ELR (cell line): ENCODE data around the gene NT5DC4.

ENCODE experiments used
- DNase-seq: peaks from one replicate; pipeline ENCODE4 v3.0.0-alpha.2; 2015; ENCODE audit warnings: low read depth

NT5DC4 gene

DNA sequence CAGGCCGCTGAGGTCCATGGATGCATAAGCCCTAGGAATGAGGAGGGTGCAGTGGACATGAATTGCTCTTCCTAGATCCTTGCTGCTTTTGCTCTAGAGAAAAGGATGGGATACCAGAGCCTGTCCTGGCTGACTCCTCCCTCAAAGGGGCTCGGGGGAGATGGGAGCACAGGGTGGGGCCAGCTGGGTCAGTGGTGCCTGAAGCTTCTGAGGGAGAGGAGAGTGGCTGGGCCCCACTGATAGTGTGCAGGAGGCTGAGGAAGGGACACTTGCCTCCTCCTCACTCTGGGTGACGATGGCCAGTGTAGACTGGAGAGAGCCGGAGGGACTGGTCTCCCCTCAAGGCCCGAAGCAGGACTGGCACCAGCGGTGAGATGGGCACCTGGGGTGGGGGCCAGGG is at the start of gene NT5DC4:
Gene NT5DC4 (plus strand): TSS at position 236 of the 400 bp plus-strand sequence. CDS start 60 bp downstream, at position 296.
- no peak for DNase-seq

DNA sequence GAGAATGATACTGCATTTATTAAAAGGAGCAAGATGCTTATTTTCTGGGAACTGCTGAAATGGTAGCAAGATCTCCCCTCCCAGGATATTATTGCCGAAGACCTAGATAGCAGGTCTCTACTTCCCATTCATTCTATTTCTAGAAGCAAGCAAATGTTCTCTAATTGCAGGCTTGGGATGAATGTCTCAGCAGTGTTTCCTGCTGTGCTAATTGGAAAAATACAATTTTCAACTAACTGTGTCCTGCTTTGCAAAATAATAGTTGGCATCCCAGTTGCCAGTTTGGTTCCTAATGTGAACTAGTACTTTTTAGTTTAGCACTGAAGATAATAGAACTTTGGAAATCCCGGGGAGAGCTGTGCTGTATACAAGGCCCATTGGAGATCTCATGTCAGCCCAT is 49.0 kb upstream of the NT5DC4 start:
- DNase-seq = no peak

DNA sequence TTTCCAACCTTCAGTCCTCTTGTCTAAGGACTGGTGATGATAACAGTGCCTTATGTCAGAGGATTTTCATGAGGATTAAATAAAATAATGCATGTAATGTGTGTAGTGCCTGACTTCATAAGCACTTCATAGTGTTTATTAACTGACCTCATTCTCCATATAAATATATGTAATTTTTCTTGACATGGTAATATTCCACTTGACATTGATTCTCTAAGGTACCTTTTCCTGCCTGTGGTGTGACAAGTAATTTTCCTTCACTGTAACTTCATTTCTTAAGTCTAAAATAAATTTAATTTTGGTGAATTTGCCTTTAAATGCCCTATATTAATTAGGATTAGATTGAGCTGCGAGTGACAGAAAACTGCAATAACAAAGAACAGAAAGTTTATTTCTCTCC is 47.8 kb upstream of the NT5DC4 start:
- no peak for DNase-seq

DNA sequence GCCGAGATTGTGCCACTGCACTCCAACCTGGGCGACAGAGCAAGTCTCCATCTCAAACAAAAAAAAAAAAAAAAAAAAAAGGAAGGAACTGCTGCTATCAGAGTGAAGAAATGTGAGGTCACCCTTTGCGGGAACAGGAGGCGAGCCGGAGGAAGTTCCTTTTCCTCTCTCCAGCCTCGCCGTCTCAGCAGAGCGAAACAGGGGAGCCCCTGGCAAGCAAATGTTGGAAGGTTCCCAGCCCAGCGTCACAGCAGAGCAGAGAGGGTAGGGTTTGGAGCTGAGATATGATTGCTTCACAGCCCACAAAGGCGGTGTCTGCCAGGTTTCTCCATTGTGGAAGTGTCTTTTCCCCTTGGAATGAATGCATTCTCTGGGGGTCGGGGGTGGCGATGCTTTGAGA is 46.6 kb upstream of the NT5DC4 start:
- DNase-seq = no peak

DNA sequence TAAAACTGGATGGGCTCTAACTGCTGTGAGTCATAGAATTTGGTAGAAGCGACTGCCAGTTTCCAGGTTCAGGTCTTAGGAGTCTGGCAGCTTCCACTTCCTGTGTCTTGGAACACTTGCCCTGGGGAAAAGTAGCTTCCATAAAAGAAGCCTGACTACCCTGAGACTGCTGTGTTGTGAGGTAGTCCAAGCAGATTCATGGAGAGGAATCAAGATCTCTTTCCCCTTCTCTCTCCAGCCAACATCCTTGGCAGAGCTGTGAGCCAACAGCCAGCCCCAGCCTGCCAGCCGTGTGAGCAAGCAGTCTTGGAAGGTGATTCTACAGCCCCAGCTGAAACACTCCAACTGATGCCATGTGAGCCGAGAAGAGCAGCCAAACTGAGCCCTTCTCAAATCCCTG is 41.3 kb upstream of the NT5DC4 start:
- DNase-seq = peak; percentile 31

DNA sequence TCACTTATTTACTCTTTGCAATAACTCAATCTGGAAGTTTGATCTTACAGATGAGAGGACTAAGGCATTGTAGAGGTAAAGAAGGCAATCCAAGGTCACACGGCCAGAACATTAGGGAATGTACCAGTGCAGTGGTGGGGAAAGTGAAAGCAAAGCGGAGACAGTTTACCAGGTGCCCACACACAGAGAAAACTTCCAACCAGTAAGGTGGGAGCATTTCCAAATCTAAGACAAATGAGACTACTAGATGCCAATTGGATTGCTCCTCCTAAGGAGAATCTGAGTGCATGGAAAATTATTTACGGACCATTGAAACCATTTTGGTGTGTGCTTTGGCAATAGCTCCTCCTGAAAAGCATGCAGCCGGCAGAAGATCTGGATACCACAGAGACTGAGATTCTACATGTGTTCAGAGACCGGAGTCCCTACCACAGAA is 40.1 kb upstream of the NT5DC4 start:
- DNase-seq = no peak

DNA sequence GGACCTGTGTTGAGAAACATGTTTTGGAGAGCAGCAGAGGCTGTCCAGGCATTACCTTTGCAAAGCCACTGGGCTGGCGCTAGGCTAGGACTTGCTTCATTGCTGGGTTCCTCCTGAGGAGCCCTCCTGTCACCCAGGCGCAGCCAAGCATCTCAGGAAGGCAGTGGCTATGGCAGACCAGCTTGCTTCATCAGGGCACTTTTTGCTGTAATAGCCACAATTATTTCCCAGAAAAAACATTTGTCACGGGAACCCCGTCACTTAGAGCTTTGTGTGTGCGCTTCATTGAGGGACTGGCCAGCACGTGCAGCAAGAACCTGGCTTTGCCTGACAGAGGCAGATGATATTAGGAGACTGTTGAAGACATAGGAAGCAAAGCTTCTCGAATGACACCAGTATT is 38.7 kb upstream of the NT5DC4 start:
- no peak for DNase-seq

DNA sequence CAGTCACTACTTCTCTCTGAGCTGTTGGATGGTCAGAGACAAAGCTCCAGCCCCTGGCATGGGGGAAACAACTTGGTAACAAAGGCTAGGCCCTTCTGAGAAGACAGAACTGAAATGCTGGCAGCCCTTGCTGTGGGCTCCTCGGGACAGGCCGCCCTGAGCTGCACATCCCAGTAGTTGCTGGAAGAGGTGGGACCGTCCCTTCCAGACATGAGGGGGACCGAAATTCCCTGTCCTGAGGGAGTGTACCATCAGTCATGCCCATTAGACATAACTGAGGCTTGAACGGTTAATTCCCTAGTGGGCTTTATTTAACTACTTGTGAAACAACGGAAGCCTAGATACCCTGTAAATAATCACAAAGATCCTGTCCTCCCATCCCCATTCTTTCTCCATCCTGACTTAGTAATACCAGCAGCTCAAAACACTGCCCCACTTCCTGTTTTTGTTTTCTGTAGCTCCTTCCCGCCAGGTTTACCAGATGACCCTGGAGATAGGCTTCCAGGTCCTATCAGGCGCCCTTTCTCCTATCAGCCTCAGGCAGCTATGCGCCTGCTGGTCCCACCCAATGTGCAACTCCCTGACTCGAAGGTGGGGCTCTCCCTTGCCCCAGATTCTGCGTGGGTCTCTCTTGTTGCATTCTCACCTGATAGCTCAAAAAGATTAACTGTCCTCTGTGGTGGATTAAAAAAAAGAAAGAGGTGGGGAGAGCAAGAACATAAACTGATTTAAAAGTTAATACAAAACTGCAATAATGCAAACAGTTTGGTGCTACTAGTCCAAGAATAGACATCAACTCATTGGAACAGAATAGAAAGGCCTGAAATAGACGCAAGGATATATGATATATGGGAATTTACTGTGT is 37.0 kb upstream of the NT5DC4 start:
- DNase-seq = no peak

DNA sequence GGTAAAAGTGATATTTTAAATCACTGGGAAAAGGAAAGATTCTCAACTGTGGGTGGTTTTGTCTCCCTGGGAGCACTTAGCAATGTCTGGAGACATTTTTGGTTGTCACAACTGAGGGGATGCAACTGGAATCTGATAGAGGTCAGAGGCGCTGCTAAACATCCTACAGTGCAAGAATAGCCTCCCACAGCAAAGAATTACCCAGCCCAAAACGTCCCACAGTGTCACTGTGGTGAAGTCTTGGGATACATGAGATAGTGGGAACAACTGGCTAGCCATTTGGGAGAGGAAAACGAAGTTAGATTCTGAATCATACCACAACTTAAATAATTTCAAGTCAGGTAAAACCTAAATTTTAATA is 36.4 kb upstream of the NT5DC4 start:
- DNase-seq = no peak

DNA sequence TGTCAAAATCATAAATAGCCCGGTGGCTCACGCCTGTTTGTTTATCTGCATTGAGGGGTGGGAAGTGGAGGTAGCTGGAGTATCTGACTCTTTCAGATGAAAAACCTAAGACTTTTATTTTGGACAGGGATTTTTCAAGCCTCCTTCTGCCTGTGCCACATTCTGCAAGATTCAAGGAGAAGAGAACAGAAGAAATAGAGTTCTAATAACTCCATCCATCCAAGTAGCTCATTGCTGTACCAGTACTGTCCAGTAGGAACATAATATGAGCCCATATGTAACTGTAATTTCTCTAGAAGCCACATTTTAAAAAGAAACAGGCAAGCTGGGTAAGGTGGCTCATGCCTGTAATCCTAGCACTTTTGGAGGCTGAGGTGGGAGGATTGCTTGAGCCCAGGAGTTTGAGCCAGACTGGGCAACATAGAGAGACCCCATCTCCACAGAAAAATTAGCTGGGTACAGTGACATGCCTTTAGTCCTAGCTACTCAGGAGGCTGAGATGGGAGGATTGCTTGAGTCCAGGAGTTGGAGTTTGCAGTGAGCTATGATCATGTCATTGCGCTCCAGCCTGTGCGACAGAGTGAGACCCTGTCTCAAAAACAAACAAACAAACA is 35.4 kb upstream of the NT5DC4 start:
- DNase-seq = peak; percentile 54

DNA sequence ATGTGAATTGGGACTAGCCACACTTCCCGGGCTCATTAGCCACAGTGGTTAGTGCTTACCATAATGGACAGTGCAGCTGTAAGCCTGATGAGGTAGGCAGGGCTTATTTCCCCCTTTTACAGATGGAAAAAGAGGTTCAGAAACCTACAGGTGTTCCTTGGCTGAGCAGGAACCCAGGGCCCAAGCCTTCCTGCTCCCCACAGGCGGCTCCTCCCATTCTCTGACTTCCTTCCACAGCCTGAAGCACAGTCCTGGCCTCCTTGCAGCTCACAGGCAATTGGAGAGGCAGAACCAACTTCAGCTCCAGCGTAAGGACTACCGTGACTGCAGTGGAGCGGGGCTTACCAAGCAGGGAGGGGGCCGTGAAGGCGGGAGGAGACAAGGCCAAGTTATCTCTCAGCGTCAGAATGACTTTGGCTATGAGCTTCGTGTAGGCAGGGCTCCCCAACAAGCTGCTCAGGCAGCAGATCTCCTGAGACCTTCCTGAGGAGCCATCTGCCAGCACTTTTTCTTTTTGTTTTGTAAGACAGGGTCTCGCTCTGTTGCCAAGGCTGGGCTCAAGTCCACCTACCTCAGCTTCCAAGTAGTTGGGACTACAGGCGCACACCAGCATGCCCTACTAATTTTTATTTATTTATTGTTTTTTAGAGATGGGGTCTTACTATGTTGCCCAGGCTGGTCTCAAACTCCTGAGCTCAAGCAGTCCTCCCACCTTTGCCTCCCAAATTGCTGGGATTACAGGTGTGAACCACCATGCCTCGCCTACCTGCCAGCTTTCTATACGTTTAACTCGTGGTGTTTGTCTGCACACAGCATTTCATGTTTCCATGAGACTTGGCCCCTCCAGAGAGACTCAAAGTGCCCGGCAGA is 34.2 kb upstream of the NT5DC4 start:
- DNase-seq = no peak

DNA sequence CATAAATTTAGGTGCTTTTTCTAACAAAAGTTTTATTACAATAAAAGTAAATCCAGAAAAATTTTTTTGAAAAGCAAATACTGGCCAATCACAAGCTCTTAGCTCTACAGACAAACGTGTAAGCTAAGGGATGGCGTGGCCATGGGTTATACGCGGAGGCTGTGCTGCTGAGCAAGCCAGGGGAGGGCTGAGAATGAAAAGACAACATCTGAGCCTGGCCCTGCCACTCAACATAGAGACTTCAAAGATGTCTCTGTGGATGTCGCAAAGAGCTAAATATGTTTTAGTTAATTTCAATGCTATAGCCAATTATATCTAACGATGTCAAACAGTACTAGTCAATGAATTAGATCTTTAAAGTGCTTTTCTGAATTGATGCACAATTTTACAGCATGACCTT is 33.3 kb upstream of the NT5DC4 start:
- DNase-seq = no peak

DNA sequence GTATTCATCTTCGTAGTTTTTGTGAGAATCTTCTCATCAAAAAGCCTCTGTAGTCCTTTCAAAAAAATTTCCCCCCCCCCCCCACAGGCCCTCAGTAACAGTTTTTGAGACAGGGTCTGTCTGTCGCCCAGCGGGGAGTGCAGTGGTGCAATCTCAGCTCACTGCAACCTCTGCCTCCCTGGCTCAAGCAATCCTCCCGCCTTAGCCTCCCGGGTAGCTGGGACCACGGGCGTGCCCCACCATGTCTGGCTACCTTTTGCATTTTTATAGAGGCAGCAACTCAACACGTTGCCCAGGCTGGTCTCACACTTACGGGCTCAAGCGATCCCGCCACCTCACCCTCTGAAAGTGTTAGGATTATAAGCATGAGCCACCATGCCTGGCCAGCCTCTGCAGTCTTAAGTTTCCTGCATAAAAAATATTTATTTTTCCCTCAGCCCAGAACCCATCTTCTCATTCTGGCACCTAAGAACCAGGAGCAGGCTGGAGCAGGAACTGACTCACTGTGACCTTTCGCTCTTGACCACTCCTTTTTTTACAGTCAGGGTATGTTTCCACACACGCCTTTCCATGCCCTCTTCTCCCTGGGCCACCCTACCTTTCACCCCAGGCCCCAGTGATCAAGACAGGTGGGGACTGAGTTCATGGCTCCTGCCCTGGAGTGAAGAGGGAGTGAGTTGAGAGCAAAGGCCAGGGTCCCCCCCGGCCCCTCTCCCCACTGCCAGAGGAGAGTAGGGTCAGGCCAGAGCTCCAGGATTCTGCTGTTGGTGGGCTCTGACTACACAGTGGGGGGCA is 32.5 kb upstream of the NT5DC4 start:
- peak; percentile 82 for DNase-seq

DNA sequence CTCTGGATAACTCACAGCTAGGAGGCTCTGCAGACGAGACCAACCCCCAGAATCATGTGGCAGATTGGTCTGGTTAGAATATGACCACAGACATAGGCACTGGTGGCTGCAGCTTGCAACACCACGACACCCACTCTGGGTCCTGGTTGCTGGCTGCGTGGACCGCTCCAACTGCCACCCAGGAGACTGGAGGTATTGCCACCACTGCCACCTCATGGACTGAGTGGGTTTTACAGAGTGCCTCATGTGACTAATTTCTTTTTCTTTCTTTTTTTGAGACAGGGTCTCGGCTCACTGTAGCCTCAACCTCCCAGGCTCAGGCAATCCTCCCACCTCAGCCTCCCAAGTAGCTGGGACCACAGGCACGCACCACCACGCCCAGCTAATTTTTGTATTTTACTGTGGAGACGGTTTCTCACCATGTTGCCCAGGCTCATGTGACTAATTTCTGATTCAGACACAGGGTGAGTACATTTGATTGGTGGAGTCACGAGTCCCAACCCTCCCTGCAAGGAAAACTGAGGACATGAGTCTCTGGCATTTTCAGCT is 29.9 kb upstream of the NT5DC4 start:
- peak; percentile 91 for DNase-seq

DNA sequence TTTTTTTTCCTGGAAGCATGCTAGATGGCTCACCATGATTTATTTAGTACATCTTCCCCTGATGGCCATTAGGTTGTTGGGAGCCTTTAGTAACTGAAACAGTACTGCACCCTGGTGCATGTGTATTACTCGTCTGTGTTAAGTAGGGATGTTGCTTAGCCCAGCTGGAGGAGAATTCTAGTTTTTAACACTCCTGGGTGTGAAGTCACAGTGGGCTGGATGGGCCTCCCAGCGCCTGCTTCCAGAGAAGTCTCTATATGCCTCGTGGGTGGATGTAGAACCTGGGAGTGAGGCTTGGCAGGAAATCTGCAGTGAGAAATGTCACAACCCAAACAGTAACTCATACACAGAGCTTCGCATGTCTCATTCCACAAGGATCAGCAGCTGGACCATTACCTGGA is 28.9 kb upstream of the NT5DC4 start:
- DNase-seq = peak; percentile 49

DNA sequence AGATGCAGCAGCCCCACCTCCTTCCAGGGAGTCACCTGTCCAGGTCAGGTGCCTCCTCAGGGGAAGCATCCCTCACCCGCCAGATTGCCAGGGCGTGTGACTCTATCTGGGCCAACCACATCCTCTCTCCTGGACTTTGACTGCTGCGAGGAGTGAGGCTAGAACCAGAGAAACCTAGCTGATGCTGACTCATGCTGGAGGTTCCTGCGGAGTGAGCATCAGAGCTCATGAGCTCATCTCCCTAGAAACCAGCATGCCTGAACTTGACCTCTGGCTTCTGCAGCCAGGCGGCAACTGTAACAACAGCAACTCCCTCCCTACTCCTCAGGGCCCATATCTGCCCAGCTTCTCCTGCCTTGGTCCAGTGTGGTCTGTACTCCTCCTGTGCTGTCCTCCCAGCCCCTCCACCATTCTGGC is 28.3 kb upstream of the NT5DC4 start:
- peak; percentile 99 for DNase-seq

DNA sequence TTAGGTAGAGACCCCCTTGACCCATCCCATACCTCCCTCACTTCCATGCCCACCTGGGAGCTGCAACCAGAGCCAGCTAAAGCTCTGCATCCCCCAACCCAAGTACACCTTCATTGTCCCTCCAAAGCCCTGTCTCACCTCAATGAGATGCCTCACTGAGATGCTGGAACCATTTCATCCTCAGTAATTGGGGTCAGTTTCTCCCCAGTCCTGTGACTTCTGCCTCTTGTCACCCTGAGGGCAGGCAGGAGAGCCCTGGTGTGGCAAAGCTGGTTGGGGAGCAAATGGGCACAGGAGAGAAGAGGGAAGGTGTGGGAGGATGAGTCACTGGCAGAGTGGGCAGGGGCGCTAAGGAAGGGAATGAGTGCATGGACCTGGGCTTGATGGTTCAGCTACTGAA is 27.9 kb upstream of the NT5DC4 start:
- peak; percentile 30 for DNase-seq

DNA sequence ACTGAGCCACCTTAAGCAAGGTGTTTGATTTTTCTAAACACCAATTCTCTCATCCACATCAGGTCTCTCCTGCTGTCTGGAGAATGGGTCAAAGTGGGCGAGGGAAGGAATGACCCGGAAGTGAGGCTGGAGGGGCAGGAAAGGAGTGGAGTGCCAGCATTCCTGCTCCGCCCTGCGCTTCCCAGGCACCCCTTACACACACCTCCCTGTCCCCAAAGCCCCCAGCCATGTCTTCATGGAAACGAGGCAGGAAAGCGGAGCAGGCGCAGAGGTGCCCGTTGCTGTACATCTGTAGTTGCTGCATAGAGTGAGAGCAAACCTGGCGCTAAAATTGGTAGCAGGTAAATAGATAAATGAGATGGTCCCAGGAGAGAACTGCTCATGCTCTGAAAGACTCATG is 27.2 kb upstream of the NT5DC4 start:
- no peak for DNase-seq

DNA sequence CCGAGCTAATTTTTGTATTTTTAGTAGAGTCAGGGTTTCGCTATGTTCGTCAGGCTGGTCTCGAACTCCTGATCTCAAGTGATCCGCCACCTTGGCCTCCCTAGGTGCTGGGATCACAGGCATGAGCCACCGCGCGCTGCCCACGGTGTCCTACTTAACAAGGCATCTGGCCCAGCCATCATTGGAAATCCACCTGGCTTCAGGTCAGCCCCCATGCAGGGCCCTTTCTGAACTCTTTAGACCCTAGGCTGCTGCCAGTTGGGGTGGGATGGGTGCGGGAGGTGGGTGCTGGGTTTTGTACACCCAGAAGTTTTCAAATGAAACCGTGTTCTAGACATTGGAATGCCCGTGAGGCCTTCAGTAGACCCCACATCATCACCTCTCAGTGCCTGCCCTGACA is 26.6 kb upstream of the NT5DC4 start:
- DNase-seq = no peak

DNA sequence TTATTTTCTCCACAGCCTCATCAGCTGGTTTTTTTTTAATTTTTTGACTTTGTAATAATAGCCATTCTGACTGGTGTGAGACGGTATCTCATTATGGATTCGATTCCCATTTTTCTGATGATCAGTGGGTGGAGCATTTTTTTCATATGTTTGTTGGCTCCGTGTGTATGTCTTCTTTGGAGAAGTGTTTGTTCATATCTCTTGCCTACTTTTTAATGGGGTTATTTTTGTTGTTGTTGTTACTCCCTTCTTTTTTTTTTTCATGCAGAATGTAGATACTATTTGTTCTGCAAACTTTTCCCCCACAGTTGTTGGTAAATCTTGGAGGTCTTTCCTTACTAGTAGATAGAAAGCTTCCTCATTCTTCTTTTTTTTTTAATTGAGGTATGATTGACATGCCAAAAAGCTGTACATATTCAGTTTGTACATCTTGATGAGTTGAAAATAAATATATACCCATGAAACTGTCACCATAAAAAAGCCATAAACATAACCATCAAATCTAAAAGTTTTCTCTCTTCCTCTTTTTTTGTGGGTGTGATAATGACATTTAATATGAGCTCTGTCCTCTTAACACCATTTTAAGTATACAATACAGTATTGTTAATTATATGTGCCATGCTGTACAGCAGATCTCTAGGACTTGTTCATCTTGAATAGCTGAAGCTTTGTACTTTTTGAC is 21.8 kb upstream of the NT5DC4 start:
- no peak for DNase-seq
